GM18868 (cell line): ENCODE measurements around the gene CBFA2T3.
"Not testable (repeated sequence)": the region's sequence is repeated elsewhere in the genome, so short reads cannot be mapped to it uniquely, and the experiment has no call there.

ENCODE experiments used
- ATAC-seq: cut with Tn5 transposase; IDR thresholded peaks from one replicate; pipeline ENCODE4 v1.9.1; 2021; ENCODE audit warnings: mild to moderate bottlenecking, moderate library complexity; ENCODE audit not compliant: unreplicated experiment

CBFA2T3 gene

DNA sequence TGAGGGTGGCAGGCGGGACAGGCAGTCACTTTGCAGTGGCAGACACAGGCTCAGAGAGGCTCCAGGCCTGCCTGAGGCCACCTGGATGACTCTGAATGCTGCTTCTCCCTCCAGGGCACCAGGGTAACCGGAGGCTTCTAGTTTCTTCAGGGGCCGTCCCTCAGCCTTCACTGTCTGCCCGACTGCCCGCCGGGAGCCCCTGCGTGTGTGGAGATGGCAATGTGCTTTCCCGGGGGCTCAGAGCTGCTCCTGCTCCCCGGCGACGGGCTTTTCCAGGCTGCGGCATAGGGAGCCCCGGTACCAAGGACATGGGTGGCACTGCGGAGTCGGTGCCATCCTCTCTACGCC lies 51.5 kb downstream of the CBFA2T3 start:
- peak; percentile 12 for ATAC-seq

DNA sequence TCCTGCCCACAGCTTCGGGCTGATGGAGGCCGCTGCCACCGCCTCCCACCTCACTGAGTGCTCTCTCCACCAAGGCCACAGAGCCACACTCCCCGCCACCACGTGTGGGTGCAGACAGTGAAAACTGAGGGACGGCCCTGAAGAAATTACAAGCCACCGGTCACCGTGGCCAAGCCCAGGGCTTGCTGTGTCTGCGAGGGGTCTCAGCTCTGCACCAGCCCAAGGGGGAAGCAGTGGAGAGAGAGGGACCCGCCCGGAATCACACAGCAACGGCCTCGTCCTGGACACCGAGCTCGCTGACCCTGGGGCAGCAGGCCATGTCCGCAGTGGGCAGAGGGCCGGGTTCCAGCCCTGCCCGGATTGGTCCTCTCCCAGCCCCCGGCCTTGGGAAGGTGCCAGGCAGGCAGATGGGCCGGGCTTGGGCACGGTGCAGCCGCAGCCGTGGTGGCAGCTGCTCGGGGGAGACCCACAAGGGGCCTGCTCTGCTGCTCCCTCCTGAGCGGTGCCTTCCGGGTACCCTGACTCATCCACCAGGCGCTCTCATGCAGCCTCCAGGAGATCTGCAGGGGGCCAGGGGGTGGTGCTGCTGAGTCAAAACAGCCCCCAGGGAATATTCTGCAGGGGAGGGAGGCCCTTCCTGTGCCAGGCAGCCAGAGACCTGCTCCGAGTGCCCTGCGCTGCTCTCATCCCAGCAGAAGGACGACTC lies 52.0 kb downstream of the CBFA2T3 start:
- ATAC-seq = peak; percentile 68

DNA sequence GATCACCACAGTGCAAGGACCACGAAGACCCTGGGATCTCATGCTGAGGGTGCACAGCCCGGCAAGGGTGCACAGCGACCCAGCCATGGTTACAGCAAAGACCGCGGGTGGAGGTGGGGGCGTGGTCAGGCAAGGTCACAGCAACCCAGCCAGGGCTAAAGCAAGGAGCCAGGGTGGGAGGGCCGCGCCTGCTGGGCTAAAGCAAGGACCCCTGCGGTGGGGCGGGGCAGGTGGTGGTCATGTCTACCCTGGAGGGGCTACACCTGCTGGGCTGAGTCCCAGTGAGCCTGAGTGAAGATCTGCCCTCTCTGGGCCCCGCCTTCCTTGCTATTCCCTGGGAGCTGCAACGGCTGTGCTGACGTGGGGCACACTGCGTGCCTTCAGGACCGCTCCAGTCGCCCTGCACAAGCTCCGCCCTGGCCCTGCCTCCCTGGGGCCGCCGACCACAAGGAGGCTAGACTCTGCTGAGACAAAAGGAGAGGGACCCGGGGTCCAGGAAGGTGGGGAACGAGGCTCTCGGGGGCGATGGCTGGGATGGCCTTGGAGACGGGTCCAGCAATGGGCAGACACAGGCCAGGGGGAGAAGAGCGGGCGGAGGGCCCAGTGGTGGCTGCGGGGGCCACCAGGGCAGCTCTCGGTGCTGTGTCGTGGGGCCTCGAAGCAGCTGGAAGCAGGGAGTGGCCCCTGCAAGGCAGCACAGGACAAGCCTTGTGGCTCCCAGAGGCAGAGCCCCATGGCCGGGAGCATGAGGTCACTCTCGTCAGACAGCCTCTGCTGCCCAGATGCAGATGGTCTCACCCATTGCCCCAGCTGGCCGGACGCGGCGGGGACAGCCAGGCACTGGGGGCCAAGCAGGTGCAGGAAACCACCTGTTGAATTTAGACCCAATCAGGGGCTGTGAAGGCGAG lies 52.8 kb downstream of the CBFA2T3 start:
- no peak for ATAC-seq

DNA sequence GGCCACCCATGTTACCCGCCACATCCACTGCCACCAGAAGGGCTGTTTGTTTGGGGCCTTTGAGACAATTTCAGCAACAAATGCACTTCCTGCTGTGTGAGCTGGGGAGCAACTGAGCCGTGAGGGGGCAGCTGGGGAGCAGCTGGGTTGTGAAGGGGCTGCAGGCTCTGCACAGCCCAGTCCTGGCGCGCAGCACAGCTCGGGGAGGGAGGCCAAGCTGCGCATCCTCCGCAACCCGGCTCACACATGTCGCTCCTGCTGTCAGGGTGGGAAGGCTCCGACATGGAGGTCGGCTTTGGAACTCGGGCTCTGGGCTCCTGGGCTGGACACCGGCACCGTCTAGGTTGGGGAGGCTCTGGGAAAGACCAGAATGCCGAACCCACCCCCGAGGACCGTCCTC lies 53.6 kb downstream of the CBFA2T3 start:
- no peak for ATAC-seq

- ATAC-seq = no peak
These were observed 54.1 kb downstream of the CBFA2T3 start for GRCh38 chr16:88922826-88923410.

- ATAC-seq = no peak
These were observed 54.7 kb downstream of the CBFA2T3 start for GRCh38 chr16:88922114-88922825.

GRCh38 chr16:88921591-88921990 lies 55.4 kb downstream of the CBFA2T3 start:
- no peak for ATAC-seq

GRCh38 chr16:88920618-88921590 lies 56.1 kb downstream of the CBFA2T3 start:
- ATAC-seq = no peak

DNA sequence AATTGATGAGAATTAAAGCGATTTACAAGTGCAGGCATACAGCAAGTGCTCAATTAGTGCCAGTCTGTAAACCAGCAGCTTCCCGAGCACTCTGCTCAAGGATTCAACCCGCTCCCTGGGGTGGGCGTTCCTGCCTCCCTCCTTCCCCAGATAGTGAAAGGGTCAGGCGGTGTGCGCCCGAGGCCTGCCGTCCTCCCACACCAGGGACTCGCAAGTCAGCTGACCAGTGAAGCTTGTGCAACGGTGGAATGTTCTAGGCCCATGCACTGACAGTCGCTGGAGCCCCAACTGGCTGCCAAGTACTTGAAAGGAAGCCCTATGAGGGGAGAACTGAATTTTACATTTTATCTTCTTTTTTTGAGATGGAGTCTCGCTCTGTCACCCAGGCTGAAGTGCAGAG lies 57.1 kb downstream of the CBFA2T3 start:
- ATAC-seq = no peak

- ATAC-seq = not testable (repeated sequence)
These were observed 58.1 kb downstream of the CBFA2T3 start for GRCh38 chr16:88918896-88919295.

DNA sequence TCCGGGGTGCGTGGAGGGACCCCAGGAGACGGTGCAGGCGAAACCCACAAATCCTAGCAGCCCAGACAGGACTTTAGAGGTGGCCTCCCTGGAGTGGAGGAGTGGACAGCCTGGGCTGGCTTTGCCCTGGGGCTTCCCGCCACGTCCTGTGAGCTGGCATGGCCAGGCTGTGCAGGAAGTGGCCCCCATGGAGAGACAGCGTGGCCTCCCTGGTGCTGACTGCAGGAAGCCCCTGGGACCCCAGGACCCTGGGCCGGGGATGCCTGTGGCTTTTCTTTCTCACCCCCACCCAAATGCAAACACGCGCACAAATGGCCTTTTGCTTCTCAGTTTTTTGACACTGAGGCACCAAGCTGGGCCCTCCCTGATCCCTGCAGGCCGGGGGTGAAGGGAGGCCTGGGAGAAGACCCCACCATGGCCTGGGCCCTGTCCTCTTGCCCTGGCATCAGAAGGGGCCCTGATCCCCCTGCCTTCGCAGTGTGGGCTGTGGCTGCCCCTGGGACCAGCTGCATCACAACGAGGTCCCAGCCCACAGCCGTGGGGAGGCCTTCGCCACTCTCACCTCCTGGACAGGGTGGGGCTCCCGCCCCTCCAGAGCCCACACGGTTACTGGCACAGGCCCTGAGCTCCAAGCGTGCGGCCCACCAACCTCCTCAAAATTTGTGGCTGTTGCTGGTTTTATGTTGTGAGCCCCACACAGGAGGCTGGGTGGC lies 58.9 kb downstream of the CBFA2T3 start:
- no peak for ATAC-seq

DNA sequence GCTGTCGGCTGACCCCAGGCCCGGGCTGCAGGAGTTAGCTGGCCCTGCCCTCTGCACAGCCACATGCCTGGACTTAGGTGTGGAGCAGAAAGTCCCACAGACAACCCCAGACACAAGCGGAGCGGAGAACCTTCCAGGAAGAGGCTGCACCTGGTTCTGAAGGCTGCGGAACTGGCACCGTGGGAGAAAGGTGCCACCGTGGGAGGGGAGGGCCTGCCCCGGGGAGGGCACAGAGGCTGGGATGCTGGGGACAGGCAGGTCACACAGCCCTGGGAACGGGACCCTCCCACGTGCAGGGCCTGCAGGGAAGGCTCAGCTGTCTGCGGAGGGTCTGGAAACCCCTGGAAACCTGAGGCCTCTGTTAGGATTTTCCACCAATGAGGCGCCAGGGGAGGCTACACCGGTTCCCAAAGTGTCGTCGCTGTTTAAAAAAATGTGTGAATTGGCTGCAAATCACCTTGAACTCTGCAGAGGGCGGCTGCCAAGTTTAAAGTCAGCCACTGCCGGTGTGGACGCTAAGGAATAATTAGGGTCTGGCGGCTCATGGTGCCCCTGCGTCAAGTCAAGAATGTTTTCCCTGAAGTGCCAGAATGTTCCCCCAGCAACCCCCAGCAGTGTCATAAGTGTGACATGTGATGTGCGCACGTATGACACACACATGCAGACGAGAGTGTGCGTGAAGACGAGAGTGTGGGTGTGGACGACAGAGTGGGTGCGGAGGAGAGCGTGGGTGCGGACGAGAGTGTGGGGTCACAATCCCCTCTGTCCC lies 59.7 kb downstream of the CBFA2T3 start:
- no peak for ATAC-seq

- no peak for ATAC-seq
These were observed 61.2 kb downstream of the CBFA2T3 start for GRCh38 chr16:88915639-88916327.

DNA sequence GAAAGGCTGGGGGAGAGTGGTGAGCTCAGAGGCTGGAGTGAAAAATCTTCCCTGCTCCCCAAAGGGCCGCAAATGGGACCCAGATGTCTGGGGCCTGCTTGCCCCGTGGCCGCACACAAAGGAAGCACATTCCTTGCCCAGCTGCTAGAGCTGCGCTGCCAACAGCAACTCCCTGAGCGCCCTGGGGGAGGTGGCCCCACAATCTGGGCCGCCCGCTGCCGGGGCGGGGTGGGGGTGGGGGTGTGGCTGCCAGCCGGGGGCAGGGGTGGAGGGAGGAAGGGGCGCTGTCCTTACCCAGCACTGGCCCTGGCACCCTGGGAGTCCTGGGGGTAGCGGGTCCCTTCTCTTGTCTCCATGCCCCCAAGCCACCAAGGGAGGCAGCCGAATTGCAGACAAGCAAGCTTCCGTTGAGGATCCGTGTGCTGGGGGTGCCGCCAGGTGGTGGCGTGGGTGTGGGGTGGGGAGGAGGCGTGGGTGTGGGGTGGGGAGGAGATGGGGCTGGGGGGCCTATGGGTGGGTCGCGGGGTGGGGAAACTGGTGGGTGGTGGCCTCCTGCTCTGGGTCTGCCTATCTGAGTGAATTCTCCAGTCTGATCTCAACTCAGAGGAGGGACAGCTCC lies 62.1 kb downstream of the CBFA2T3 start:
- ATAC-seq = no peak

DNA sequence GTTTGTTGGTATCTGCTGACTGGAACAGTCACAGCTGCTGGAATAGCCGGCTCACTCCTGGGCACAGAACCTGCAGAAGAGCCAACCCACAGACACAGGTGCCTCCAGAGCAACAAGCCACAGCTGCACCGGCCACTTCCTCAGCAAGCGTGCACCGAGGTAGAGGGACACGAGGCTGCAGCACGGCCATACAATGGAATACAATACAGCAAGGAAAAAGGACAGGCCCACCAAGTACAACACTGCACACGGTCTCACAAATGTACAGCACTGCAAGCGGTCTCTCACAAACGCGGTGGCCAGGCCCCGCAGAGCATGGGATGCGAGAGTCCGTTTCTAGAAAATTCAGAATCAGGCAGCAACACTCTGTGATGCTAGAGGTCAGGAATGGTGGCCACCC lies 63.1 kb downstream of the CBFA2T3 start:
- ATAC-seq = no peak

- ATAC-seq = no peak
These were observed 63.9 kb downstream of the CBFA2T3 start for GRCh38 chr16:88913001-88913612.

- ATAC-seq = no peak
These were observed 64.5 kb downstream of the CBFA2T3 start for GRCh38 chr16:88912556-88912955.
